NB4 (cell line): ENCODE measurements around the gene ARSK.

Source experiments
- POLR2A ChIP-seq: IDR thresholded peaks from 2 replicates; pipeline ENCODE4 v1.6.1; 2011; ENCODE audit warnings: mild to moderate bottlenecking; ENCODE audit not compliant: insufficient read length; ENCODE audit errors: extremely low read depth
- TF ChIP-seq, protein P1 (sequence below): IDR thresholded peaks from one replicate; pipeline ENCODE4 v1.5.1; 2012; ENCODE audit warnings: low read depth, low read length

- TF ChIP-seq, protein P1, sequence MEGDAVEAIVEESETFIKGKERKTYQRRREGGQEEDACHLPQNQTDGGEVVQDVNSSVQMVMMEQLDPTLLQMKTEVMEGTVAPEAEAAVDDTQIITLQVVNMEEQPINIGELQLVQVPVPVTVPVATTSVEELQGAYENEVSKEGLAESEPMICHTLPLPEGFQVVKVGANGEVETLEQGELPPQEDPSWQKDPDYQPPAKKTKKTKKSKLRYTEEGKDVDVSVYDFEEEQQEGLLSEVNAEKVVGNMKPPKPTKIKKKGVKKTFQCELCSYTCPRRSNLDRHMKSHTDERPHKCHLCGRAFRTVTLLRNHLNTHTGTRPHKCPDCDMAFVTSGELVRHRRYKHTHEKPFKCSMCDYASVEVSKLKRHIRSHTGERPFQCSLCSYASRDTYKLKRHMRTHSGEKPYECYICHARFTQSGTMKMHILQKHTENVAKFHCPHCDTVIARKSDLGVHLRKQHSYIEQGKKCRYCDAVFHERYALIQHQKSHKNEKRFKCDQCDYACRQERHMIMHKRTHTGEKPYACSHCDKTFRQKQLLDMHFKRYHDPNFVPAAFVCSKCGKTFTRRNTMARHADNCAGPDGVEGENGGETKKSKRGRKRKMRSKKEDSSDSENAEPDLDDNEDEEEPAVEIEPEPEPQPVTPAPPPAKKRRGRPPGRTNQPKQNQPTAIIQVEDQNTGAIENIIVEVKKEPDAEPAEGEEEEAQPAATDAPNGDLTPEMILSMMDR = no peak
- no peak for TF ChIP-seq POLR2A
These were observed 86.9 kb downstream of the ARSK start for GRCh38 chr5:95641741-95642220.
